ENCODE data around the gene NACA2.

Gene NACA2

GRCh38 chr17:61543786-61544415 lies 47.1 kb downstream of the NACA2 start:
- no peak for DNase-seq

DNA sequence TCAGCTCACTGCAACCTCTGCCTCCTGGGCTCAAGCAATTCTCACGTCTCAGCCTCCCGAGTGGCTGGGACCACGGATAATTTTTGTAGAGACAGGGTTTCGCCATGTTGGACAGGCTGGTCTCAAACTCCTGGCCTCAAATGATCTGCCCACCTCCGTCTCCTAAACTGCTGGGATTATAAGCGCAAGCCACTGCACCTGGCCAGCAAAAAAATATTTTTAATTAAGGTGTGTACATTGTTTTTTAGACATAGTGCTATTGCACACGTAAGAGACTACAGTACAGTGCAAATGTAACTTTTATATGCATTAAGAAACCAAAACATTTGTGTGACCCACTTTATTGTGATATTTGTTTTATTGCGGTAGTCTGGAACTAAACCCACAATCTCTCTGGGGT lies 49.0 kb downstream of the NACA2 start:
- DNase-seq = no peak

DNA sequence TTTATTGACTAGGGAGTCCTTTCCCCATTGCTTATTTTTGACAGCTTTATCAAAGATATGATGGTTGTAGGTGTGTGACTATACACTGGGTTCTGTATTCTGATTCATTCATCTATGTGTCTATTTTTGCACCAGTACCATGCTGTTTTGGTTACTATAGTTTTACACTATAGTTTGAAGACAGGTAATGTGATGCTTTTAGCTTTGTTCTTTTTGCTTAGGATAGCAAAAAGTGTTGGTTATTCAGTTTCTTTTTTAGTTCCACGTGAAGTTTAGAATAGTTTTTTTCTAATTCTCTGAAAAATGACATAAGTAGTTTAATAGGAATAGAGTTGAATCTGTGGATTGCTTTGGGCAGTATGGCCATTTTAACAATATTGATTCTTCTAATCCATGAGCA lies 50.1 kb downstream of the NACA2 start:
- DNase-seq = no peak
